Myometrial cell (primary cell): ENCODE data around the gene COL19A1. TPM values are rescaled to one million over a fixed set of nuclear protein-coding genes. Genes with fewer than 3 reads are reported as not detected.

Source experiments
- total RNA-seq: library from RNA; depleted of rRNA; stranded (reverse); fragments of >200 nt; gene quantifications from 2 replicates; pipeline ENCODE4 v1.2.3, GENCODE V29; 2015

Gene COL19A1
- not detected in 2 replicates for total RNA-seq

GRCh38 chr6:69866351-69866769 is at the start of gene COL19A1:
TSS of gene COL19A1 (plus strand) at chr6:69866556. CDS start at chr6:69879568, 13,012 bp downstream.

Other genes with a start within 250 kb of the COL19A1 start
- gene LMBRD1, start 69.5 kb upstream of the COL19A1 start, total RNA-seq = 15.9 and 21.3 TPM in 2 replicates